HEK293 (cell line): ENCODE results near the gene GPR153.

Source experiments
- CTCF ChIA-PET: fragments of 350-600 bp; formaldehyde crosslinking; extraction: SDS; loops from one replicate; lab custom pipeline; 2021; ENCODE audit warnings: antibody characterized with exemption; lab: Yijun Ruan, JAX
- POLR2A ChIA-PET: fragments of 300-600 bp; formaldehyde crosslinking; extraction: SDS; loops from one replicate; lab custom pipeline; 2020; ENCODE audit warnings: antibody characterized with exemption, inconsistent platforms; lab: Yijun Ruan, JAX
- H3K27ac ChIP-seq: fragments of 200-500 bp; sonication (Bioruptor generic); 2 replicates; pipeline ENCODE4 v1.5.1; 2014; ENCODE audit warnings: low read depth, low read length, control low read depth, inconsistent platforms; ENCODE audit errors: extremely low read depth
- H3K36me3 ChIP-seq, 2 experiments: fragments of 200-500 bp in 1 of 2; sonication (Bioruptor generic) in 1 of 2; 1 replicate in 1 of 2; 2 replicates in 1 of 2; pipeline ENCODE4 v1.5.1; 2014 to 2017; ENCODE audit warnings: inconsistent platforms in 2 of 2, low read length in 2 of 2; ENCODE audit not compliant: control insufficient read depth in 2 of 2, insufficient read depth in 1 of 2
- H3K4me1 ChIP-seq: fragments of 200-500 bp; sonication (Bioruptor generic); 2 replicates; pipeline ENCODE4 v1.5.1; 2014; ENCODE audit warnings: mild to moderate bottlenecking, low read length, inconsistent platforms; ENCODE audit not compliant: control insufficient read depth, insufficient read depth
- H3K4me3 ChIP-seq: 2 replicates; pipeline ENCODE4 v1.5.1; 2011; ENCODE audit warnings: low read depth, mild to moderate bottlenecking, control low read depth, low read length, moderate library complexity
- H3K9me3 ChIP-seq: fragments of 200-500 bp; sonication (Bioruptor generic); 2 replicates; pipeline ENCODE4 v1.5.1; 2014; ENCODE audit warnings: low read depth, low read length, inconsistent platforms; ENCODE audit not compliant: control insufficient read depth, insufficient read depth
- CTCF ChIP-seq: fragments of 450-650 bp; formaldehyde crosslinking; IDR thresholded peaks from 2 replicates; pipeline ENCODE4 v1.5.1; 2016; ENCODE audit warnings: missing biosample characterization, missing genetic modification characterization
- FEZF1 ChIP-seq: fragments of 450-650 bp; formaldehyde crosslinking; IDR thresholded peaks from 2 replicates; pipeline ENCODE4 v1.5.1; 2016; ENCODE audit warnings: missing biosample characterization, missing genetic modification characterization
- GFI1B ChIP-seq: fragments of 450-650 bp; formaldehyde crosslinking; IDR thresholded peaks from 2 replicates; pipeline ENCODE4 v1.5.1; 2016; ENCODE audit warnings: missing biosample characterization, missing genetic modification characterization
- HOXA7 ChIP-seq: sonication (generic); formaldehyde crosslinking; IDR thresholded peaks from 2 replicates; pipeline ENCODE4 v1.8.1; 2022; ENCODE audit warnings: missing genetic modification reagents, borderline replicate concordance
- HOXD13 ChIP-seq: sonication (generic); formaldehyde crosslinking; IDR thresholded peaks from 2 replicates; pipeline ENCODE4 v1.8.0; 2022; ENCODE audit warnings: missing genetic modification reagents, borderline replicate concordance
- PRDM6 ChIP-seq: fragments of 450-650 bp; formaldehyde crosslinking; IDR thresholded peaks from 2 replicates; pipeline ENCODE4 v1.5.1; 2017; ENCODE audit warnings: missing biosample characterization, missing genetic modification characterization
- SCRT1 ChIP-seq: fragments of 450-650 bp; formaldehyde crosslinking; IDR thresholded peaks from 2 replicates; pipeline ENCODE4 v1.5.1; 2016; ENCODE audit warnings: missing biosample characterization, missing genetic modification characterization, borderline replicate concordance
- SCRT2 ChIP-seq: fragments of 450-650 bp; formaldehyde crosslinking; IDR thresholded peaks from 2 replicates; pipeline ENCODE4 v1.5.1; 2016; ENCODE audit warnings: missing biosample characterization, missing genetic modification characterization
- SP7 ChIP-seq: fragments of 450-650 bp; formaldehyde crosslinking; IDR thresholded peaks from 2 replicates; pipeline ENCODE4 v1.5.1; 2016; ENCODE audit warnings: missing biosample characterization, missing genetic modification characterization
- ZBTB1 ChIP-seq: fragments of 450-650 bp; formaldehyde crosslinking; IDR thresholded peaks from 2 replicates; pipeline ENCODE4 v1.5.1; 2016; ENCODE audit warnings: missing biosample characterization, missing genetic modification characterization
- ZFP69B ChIP-seq: fragments of 450-650 bp; formaldehyde crosslinking; IDR thresholded peaks from 2 replicates; pipeline ENCODE4 v1.5.1; 2016; ENCODE audit warnings: missing biosample characterization, missing genetic modification characterization
- ZIC2 ChIP-seq: fragments of 450-650 bp; formaldehyde crosslinking; IDR thresholded peaks from 2 replicates; pipeline ENCODE4 v1.5.1; 2016; ENCODE audit warnings: missing biosample characterization, missing genetic modification characterization
- ZNF132 ChIP-seq: fragments of 450-650 bp; formaldehyde crosslinking; IDR thresholded peaks from 2 replicates; pipeline ENCODE4 v1.5.1; 2017; ENCODE audit warnings: missing biosample characterization, missing genetic modification characterization, borderline replicate concordance
- ZNF155 ChIP-seq: fragments of 450-650 bp; formaldehyde crosslinking; IDR thresholded peaks from 2 replicates; pipeline ENCODE4 v1.5.1; 2016; ENCODE audit warnings: missing biosample characterization, missing genetic modification characterization
- ZNF2 ChIP-seq: fragments of 450-650 bp; formaldehyde crosslinking; IDR thresholded peaks from 2 replicates; pipeline ENCODE4 v1.5.1; 2016; ENCODE audit warnings: missing biosample characterization, missing genetic modification characterization
- ZNF214 ChIP-seq: fragments of 450-650 bp; formaldehyde crosslinking; IDR thresholded peaks from 2 replicates; pipeline ENCODE4 v1.5.1; 2017; ENCODE audit warnings: missing biosample characterization, mild to moderate bottlenecking, missing genetic modification characterization, borderline replicate concordance
- ZNF221 ChIP-seq: fragments of 450-650 bp; formaldehyde crosslinking; IDR thresholded peaks from 2 replicates; pipeline ENCODE4 v1.5.1; 2017; ENCODE audit warnings: missing biosample characterization, missing genetic modification characterization, borderline replicate concordance
- ZNF223 ChIP-seq: fragments of 450-650 bp; formaldehyde crosslinking; IDR thresholded peaks from 2 replicates; pipeline ENCODE4 v1.5.1; 2016; ENCODE audit warnings: missing biosample characterization, missing genetic modification characterization
- ZNF26 ChIP-seq: fragments of 450-650 bp; formaldehyde crosslinking; IDR thresholded peaks from 2 replicates; pipeline ENCODE4 v1.5.1; 2016; ENCODE audit warnings: missing biosample characterization, missing genetic modification characterization
- ZNF266 ChIP-seq: fragments of 450-650 bp; formaldehyde crosslinking; IDR thresholded peaks from 2 replicates; pipeline ENCODE4 v1.5.1; 2016; ENCODE audit warnings: missing biosample characterization, missing genetic modification characterization, low read depth
- ZNF274 ChIP-seq, 2 experiments: fragments of 200-500 bp in 1 of 2; fragments of 450-650 bp in 1 of 2; sonication (Bioruptor generic) in 1 of 2; formaldehyde crosslinking in 1 of 2; IDR thresholded peaks; 2 replicates each; pipeline versions ENCODE4 v1.5.1 to v1.6.1; 2014 to 2016; ENCODE audit warnings: borderline replicate concordance in 1 of 2, inconsistent platforms in 1 of 2, low read length in 1 of 2, missing biosample characterization in 1 of 2, missing genetic modification characterization in 1 of 2
- ZNF292 ChIP-seq: fragments of 450-650 bp; formaldehyde crosslinking; IDR thresholded peaks from 2 replicates; pipeline ENCODE4 v1.5.1; 2016; ENCODE audit warnings: low read depth, missing biosample characterization, missing genetic modification characterization, borderline replicate concordance
- ZNF341 ChIP-seq: fragments of 450-650 bp; formaldehyde crosslinking; IDR thresholded peaks from 2 replicates; pipeline ENCODE4; 2016; ENCODE audit warnings: low read depth, missing biosample characterization, missing genetic modification characterization
- ZNF366 ChIP-seq: fragments of 450-650 bp; formaldehyde crosslinking; conservative IDR thresholded peaks from 2 replicates; pipeline ENCODE4 v1.5.1; 2016; ENCODE audit warnings: missing biosample characterization, missing genetic modification characterization
- ZNF391 ChIP-seq: fragments of 450-650 bp; formaldehyde crosslinking; IDR thresholded peaks from 2 replicates; pipeline ENCODE4 v1.5.1; 2016; ENCODE audit warnings: low read depth, missing biosample characterization, missing genetic modification characterization, borderline replicate concordance
- ZNF514 ChIP-seq: fragments of 450-650 bp; formaldehyde crosslinking; IDR thresholded peaks from 2 replicates; pipeline ENCODE4 v1.5.1; 2016; ENCODE audit warnings: missing biosample characterization, missing genetic modification characterization
- ZNF585B ChIP-seq: fragments of 450-650 bp; formaldehyde crosslinking; IDR thresholded peaks from 2 replicates; pipeline ENCODE4 v1.5.1; 2016; ENCODE audit warnings: missing biosample characterization, missing genetic modification characterization
- ZNF600 ChIP-seq: fragments of 450-650 bp; formaldehyde crosslinking; IDR thresholded peaks from 2 replicates; pipeline ENCODE4 v1.5.1; 2016; ENCODE audit warnings: missing biosample characterization, missing genetic modification characterization
- ZNF677 ChIP-seq: fragments of 450-650 bp; IDR thresholded peaks from 2 replicates; pipeline ENCODE4 v1.5.0; 2018; ENCODE audit warnings: missing biosample characterization, mild to moderate bottlenecking, missing genetic modification characterization, moderate library complexity
- ZNF830 ChIP-seq: fragments of 450-650 bp; IDR thresholded peaks from 2 replicates; pipeline ENCODE4 v1.5.0; 2018; ENCODE audit warnings: missing biosample characterization, missing genetic modification characterization, low read depth, mild to moderate bottlenecking, moderate library complexity
- ZSCAN16 ChIP-seq: fragments of 450-650 bp; formaldehyde crosslinking; IDR thresholded peaks from 2 replicates; pipeline ENCODE4 v1.5.1; 2016; ENCODE audit warnings: missing biosample characterization, missing genetic modification characterization
- TF ChIP-seq, protein P1 (sequence below): IDR thresholded peaks from 2 replicates; pipeline ENCODE4 v1.6.1; 2011; ENCODE audit warnings: mild to moderate bottlenecking, low read depth, low read length, borderline replicate concordance
- TF ChIP-seq, protein P2 (sequence below): fragments of 450-650 bp; formaldehyde crosslinking; IDR thresholded peaks from 2 replicates; pipeline ENCODE4 v1.5.1; 2016; ENCODE audit warnings: missing biosample characterization, missing genetic modification characterization

The GPR153 gene

DNA sequence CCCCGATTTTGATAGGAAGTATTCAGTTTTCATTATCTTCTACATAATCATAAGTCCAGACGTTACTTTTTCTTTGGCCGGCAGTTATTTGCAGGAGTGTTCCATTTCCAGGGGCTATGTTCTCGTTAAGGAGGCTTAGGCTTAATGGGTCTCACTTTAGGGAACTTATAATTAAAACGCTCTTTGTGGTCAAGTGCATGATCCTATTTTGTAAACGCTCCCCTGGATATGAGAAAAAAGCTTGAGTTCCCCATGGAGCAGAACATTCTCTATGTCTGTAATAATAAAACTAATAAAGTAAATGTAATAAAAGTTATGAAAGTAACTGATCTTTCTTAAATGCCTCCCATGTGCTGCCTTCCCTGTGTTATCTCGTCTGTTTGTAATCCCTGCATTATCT lies 48.7 kb upstream of the GPR153 start:
- Histone ChIP-seq H3K36me3 (peaks cover 0 to 61% of the 10 kb centered on the region in 2 experiments; a peak in 1 of 3 replicates), H3K27ac (no peak overlapping the region)
- POLR2A ChIA-PET = no interaction called here

GRCh38 chr1:6308449-6308848 lies 47.6 kb upstream of the GPR153 start:
- Histone ChIP-seq H3K27ac (no peak overlapping the region), H3K9me3 (no peaks in the 10 kb centered on the region), H3K4me3 (no peak overlapping the region), H3K36me3 (peaks cover 0 to 58% of the 10 kb centered on the region in 2 experiments; a peak in 1 of 3 replicates), H3K4me1 (no peaks in the 10 kb centered on the region)
- CTCF ChIA-PET = no interaction called here
- POLR2A ChIA-PET = no interaction called here
- TF ChIP-seq ZNF2 (tag by site-specific recombination) (no peak), ZNF132 (no peak), ZNF26 (tag by site-specific recombination) (no peak), ZNF223 (tag by site-specific recombination) (no peak), SCRT2 (tag by site-specific recombination) (peak; percentile 67), SCRT1 (peak; percentile 53), HOXA7 (CRISPR knock-in tag) (no peak), ZNF585B (tag by site-specific recombination) (no peak), ZNF830 (tag by site-specific recombination) (no peak)

More for the DNA sequence above, 48.7 kb upstream of the GPR153 start:
- no peaks in the 10 kb centered on the region for H3K9me3 ChIP-seq
- CTCF ChIA-PET = interaction anchor here (0.6 kb wide), 2 partner anchors 63 kb away, joined by 3 to 4 read pairs; no protein-coding TSS in a partner anchor
- TF ChIP-seq ZBTB1 (no peak), ZNF600 (no peak), ZNF514 (no peak), FEZF1 (tag by site-specific recombination) (peak; percentile 15; the same call in 1 of the 2 replicates), ZNF585B (tag by site-specific recombination) (no peak), SCRT1 (no peak), ZNF677 (tag by site-specific recombination) (no peak), ZNF155 (tag by site-specific recombination) (no peak), PRDM6 (tag by site-specific recombination) (peak; percentile 66; the same call in 1 of the 2 replicates), ZNF366 (tag by site-specific recombination) (no peak), ZNF292 (tag by site-specific recombination) (no peak), HOXA7 (CRISPR knock-in tag) (no peak), ZNF132 (no peak), ZSCAN16 (no peak), ZIC2 (tag by site-specific recombination) (0 out of 2 replicates have a peak, but pooled peaks have one; percentile 12), ZNF274 (IDR thresholded peaks at IDR 0.05; ENCODE audit: low read length) (no peak), ZNF274 (tag by site-specific recombination; IDR thresholded peaks at IDR 0.05; ENCODE audit: borderline replicate concordance) (no peak), SP7 (peak; percentile 93), ZFP69B (no peak), ZNF221 (tag by site-specific recombination) (no peak), GFI1B (tag by site-specific recombination) (no peak), ZNF266 (tag by site-specific recombination) (no peak), HOXD13 (no peak), ZNF341 (no peak), ZNF214 (no peak), ZNF391 (tag by site-specific recombination) (no peak), CTCF (no peak)
- TF ChIP-seq, protein P1, sequence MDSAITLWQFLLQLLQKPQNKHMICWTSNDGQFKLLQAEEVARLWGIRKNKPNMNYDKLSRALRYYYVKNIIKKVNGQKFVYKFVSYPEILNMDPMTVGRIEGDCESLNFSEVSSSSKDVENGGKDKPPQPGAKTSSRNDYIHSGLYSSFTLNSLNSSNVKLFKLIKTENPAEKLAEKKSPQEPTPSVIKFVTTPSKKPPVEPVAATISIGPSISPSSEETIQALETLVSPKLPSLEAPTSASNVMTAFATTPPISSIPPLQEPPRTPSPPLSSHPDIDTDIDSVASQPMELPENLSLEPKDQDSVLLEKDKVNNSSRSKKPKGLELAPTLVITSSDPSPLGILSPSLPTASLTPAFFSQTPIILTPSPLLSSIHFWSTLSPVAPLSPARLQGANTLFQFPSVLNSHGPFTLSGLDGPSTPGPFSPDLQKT = no peak
- TF ChIP-seq, protein P2, sequence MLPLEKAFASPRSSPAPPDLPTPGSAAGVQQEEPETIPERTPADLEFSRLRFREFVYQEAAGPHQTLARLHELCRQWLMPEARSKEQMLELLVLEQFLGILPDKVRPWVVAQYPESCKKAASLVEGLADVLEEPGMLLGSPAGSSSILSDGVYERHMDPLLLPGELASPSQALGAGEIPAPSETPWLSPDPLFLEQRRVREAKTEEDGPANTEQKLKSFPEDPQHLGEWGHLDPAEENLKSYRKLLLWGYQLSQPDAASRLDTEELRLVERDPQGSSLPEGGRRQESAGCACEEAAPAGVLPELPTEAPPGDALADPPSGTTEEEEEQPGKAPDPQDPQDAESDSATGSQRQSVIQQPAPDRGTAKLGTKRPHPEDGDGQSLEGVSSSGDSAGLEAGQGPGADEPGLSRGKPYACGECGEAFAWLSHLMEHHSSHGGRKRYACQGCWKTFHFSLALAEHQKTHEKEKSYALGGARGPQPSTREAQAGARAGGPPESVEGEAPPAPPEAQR (tag by site-specific recombination) = no peak
- TF ChIP-seq, all 188 proteins: peak for 4
- Histone ChIP-seq H3K4me1 (no peaks in the 10 kb centered on the region), H3K4me3 (no peak overlapping the region)
